MCF 10A (cell line): ENCODE measurements around the gene SNAI3. TPM values are rescaled to one million over a fixed set of nuclear protein-coding genes. Genes with fewer than 3 reads are reported as not detected.

ENCODE experiments used
- BruUV-seq: library from RNA; stranded (reverse); fragments of 400-500 nt; replicated peaks from 2 replicates; lab custom pipeline; 2021; lab: Mats Ljungman, UMichigan
- CTCF ChIA-PET: fragments of 300-600 bp; sonication (Branson Sonifier 250); formaldehyde crosslinking; extraction: SDS; loops from one replicate; lab custom pipeline; 2021; ENCODE audit warnings: antibody characterized with exemption, inconsistent platforms; lab: Yijun Ruan, JAX
- POLR2A ChIA-PET: fragments of 300-600, 350-650 bp; sonication (Branson Sonifier 250); formaldehyde crosslinking; extraction: SDS; loops from one replicate; lab custom pipeline; 2020; ENCODE audit warnings: antibody characterized with exemption, inconsistent platforms; lab: Yijun Ruan, JAX
- DNase-seq: peaks from one replicate; pipeline ENCODE4 v3.0.0-alpha.2; 2018; ENCODE audit not compliant: unreplicated experiment
- H3K27ac Mint-ChIP-seq: one replicate; pipeline ENCODE4 v1.8.0; 2022; ENCODE audit warnings: mild to moderate bottlenecking, low read depth, mixed read lengths; ENCODE audit not compliant: unreplicated experiment
- H3K27me3 Mint-ChIP-seq: one replicate; pipeline ENCODE4 v1.8.0; 2022; ENCODE audit warnings: mixed read lengths; ENCODE audit not compliant: insufficient read depth, unreplicated experiment
- H3K36me3 Mint-ChIP-seq: one replicate; pipeline ENCODE4 v1.8.0; 2022; ENCODE audit warnings: mild to moderate bottlenecking, moderate library complexity, mixed read lengths; ENCODE audit not compliant: insufficient read depth, unreplicated experiment
- H3K4me1 Mint-ChIP-seq: one replicate; pipeline ENCODE4 v1.8.0; 2022; ENCODE audit warnings: mixed read lengths; ENCODE audit not compliant: insufficient read depth, unreplicated experiment
- H3K4me3 Mint-ChIP-seq: one replicate; pipeline ENCODE4 v1.8.0; 2022; ENCODE audit warnings: mild to moderate bottlenecking, moderate library complexity, mixed read lengths; ENCODE audit not compliant: unreplicated experiment
- H3K9me3 Mint-ChIP-seq: one replicate; pipeline ENCODE4 v1.8.0; 2022; ENCODE audit warnings: mixed read lengths; ENCODE audit not compliant: unreplicated experiment
- intact Hi-C: fragments of 100-400 bp; cut with micrococcal nuclease; formaldehyde crosslinking; loops from 2 replicates; pipeline ENCODE4 v1.14.1; 2022
- total RNA-seq: library from RNA; stranded (reverse); gene quantifications from 2 replicates; pipeline ENCODE4 v1.2.3, GENCODE V29; 2022
- TF ChIP-seq, protein P1 (sequence below): fragments of 200-600 bp; IDR thresholded peaks from one replicate; pipeline ENCODE4 v1.8.0; 2022; ENCODE audit warnings: antibody characterized with exemption, mild to moderate bottlenecking; ENCODE audit not compliant: unreplicated experiment

SNAI3 gene
- total RNA-seq, 1 experiment from 2014 or later: not detected

GRCh38 chr16:88734361-88734728 lies 48.0 kb upstream of the SNAI3 start:
- Mint-ChIP-seq H3K4me3 (no peak overlapping the region), H3K27me3 (no peaks in the 10 kb centered on the region), H3K36me3 (peaks cover 31% of the 10 kb centered on the region), H3K4me1 (no peaks in the 10 kb centered on the region), H3K27ac (no peak overlapping the region), H3K9me3 (no peaks in the 10 kb centered on the region)
- TSS peak; percentile 43 for BruUV-seq
- TF ChIP-seq, protein P1, sequence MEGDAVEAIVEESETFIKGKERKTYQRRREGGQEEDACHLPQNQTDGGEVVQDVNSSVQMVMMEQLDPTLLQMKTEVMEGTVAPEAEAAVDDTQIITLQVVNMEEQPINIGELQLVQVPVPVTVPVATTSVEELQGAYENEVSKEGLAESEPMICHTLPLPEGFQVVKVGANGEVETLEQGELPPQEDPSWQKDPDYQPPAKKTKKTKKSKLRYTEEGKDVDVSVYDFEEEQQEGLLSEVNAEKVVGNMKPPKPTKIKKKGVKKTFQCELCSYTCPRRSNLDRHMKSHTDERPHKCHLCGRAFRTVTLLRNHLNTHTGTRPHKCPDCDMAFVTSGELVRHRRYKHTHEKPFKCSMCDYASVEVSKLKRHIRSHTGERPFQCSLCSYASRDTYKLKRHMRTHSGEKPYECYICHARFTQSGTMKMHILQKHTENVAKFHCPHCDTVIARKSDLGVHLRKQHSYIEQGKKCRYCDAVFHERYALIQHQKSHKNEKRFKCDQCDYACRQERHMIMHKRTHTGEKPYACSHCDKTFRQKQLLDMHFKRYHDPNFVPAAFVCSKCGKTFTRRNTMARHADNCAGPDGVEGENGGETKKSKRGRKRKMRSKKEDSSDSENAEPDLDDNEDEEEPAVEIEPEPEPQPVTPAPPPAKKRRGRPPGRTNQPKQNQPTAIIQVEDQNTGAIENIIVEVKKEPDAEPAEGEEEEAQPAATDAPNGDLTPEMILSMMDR: no peak
- ChIA-PET POLR2A (no interaction called here), CTCF (interaction anchor here (0.8 to 5.7 kb wide), 3 partner anchors 13 to 47 kb away, joined by 3 to 61 read pairs (median 4); no protein-coding TSS in a partner anchor)
- intact Hi-C loops: no loop called here
- DNase-seq: no peak

DNA sequence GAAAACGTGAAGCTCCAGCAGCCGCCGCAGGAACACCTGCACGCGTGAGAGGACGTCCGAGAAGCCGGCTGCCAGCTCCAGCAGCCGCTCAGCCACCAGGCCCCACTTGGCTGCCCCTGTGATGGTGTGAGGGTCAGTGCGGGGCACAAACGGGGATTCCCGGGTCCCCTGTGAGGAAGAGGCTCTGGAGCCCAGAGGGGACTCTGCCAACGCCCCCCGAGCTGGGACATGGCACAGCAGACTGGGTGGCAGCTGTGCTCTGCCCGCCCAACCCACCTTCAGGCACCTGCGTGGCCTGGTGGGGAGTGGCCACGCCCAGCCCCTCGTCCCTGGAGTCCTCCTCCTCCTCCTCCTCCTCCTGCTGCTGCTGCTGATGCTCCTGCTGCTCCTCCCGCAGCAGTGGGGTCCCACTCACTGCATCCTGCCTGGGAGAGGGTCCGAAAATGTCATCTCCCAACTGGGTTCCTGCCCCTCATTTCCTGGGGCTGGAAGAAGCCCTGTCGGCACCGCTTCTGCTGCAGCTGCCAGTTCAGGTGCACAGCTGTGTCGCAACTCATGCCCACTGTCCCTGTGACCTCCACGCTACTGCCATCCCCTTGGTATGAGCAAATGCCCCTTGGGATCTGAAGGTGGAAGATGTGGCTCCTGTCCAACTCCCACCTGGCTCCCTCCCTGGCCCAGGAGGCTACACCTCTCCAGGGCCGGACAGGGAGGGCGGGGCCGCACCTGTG lies 47.5 kb upstream of the SNAI3 start:
- no peaks in the 10 kb centered on the region for H3K27me3 Mint-ChIP-seq
- no TSS peak for BruUV-seq
- no peak overlapping the region for H3K27ac Mint-ChIP-seq
- POLR2A ChIA-PET: no interaction called here
- CTCF ChIA-PET: interaction anchor here (0.8 to 5.7 kb wide), 3 partner anchors 14 to 48 kb away, joined by 3 to 61 read pairs (median 4); no protein-coding TSS in a partner anchor
- peaks cover 28% of the 10 kb centered on the region for H3K36me3 Mint-ChIP-seq
- TF ChIP-seq, protein P1: no peak
- no peaks in the 10 kb centered on the region for H3K9me3 Mint-ChIP-seq
- no peaks in the 10 kb centered on the region for H3K4me1 Mint-ChIP-seq
- intact Hi-C loops: no loop called here
- no peak overlapping the region for H3K4me3 Mint-ChIP-seq
- DNase-seq: no peak

DNA sequence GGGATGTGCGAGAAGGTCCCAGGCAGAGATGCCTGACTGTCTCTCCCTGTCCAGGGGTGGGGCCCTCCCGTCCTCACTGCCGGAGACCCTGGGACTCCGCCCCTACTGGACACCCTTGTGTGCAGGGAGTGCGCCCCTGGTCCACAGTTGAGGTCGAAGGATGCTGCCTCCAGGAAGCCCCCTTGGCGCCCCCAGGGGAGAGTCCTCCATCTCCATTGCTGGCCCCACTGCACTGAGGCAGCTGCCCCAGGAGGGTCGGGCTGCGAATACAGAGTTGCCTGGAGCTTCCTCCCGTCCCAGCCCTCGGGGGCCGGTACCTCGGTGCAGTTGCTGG lies 46.6 kb upstream of the SNAI3 start:
- BruUV-seq: no TSS peak
- TF ChIP-seq, protein P1: no peak
- H3K27ac Mint-ChIP-seq: no peak overlapping the region
- H3K36me3 Mint-ChIP-seq: peaks cover 25% of the 10 kb centered on the region
- H3K4me1 Mint-ChIP-seq: no peaks in the 10 kb centered on the region
- ChIA-PET CTCF (interaction anchor here (5.7 kb wide), 1 partner anchor 49 kb away, joined by 61 read pairs; no protein-coding TSS in a partner anchor), POLR2A (no interaction called here)
- H3K9me3 Mint-ChIP-seq: no peaks in the 10 kb centered on the region
- no peaks in the 10 kb centered on the region for H3K27me3 Mint-ChIP-seq
- no peak overlapping the region for H3K4me3 Mint-ChIP-seq
- no peak for DNase-seq
- intact Hi-C loops: no loop called here

GRCh38 chr16:88732172-88732960 lies 46.1 kb upstream of the SNAI3 start:
- peaks cover 21% of the 10 kb centered on the region for H3K36me3 Mint-ChIP-seq
- H3K4me3 Mint-ChIP-seq: no peak overlapping the region
- H3K4me1 Mint-ChIP-seq: no peaks in the 10 kb centered on the region
- no TSS peak for BruUV-seq
- ChIA-PET POLR2A (no interaction called here), CTCF (interaction anchor here (5.7 kb wide), 1 partner anchor 49 kb away, joined by 61 read pairs; no protein-coding TSS in a partner anchor)
- H3K27me3 Mint-ChIP-seq: no peaks in the 10 kb centered on the region
- H3K9me3 Mint-ChIP-seq: no peaks in the 10 kb centered on the region
- intact Hi-C loops: no loop called here
- H3K27ac Mint-ChIP-seq: no peak overlapping the region
- DNase-seq: no peak
- TF ChIP-seq, protein P1: no peak
